CD14-positive monocyte (primary cell): Measurements from ENCODE around the gene CSTF3. TPM values are rescaled to one million over a fixed set of nuclear protein-coding genes. Genes with fewer than 3 reads are reported as not detected.

Experiments
- DNase-seq, 3 donors: peaks; one replicate each; pipeline ENCODE4 v3.0.0-alpha.2; 2011 to 2022
- H2AFZ ChIP-seq: 2 replicates; pipeline ENCODE4 v1.6.0; 2012; ENCODE audit warnings: mild to moderate bottlenecking, low read depth, low read length, inconsistent platforms; ENCODE audit not compliant: insufficient read depth, poor library complexity, severe bottlenecking
- H3K27ac ChIP-seq, 2 donors: 1 replicate in 1 of 2; 2 replicates in 1 of 2; pipeline ENCODE4 v1.5.1; 2012 to 2013; ENCODE audit warnings: low read length in 2 of 2, control low read depth in 1 of 2, inconsistent platforms in 1 of 2, low read depth in 1 of 2, mild to moderate bottlenecking in 1 of 2
- H3K27me3 ChIP-seq, 2 donors: one replicate each; pipeline versions ENCODE4 v1.6.0 to v1.6.1; 2011 to 2013; ENCODE audit warnings: low read length in 2 of 2; ENCODE audit not compliant: control insufficient read depth in 2 of 2, insufficient read depth in 2 of 2
- H3K36me3 ChIP-seq, 2 donors: replicated peaks in 1 of 2; 1 replicate in 1 of 2; 2 replicates in 1 of 2; pipeline versions ENCODE4 v1.5.1 to v1.6.1; 2012 to 2013; ENCODE audit warnings: low read length in 2 of 2, control low read depth in 1 of 2, inconsistent platforms in 1 of 2, mild to moderate bottlenecking in 1 of 2; ENCODE audit not compliant: insufficient read depth in 2 of 2, control insufficient read depth in 1 of 2
- H3K4me1 ChIP-seq, 2 donors: 1 replicate in 1 of 2; 2 replicates in 1 of 2; pipeline versions ENCODE4 v1.5.1 to v1.6.1; 2012 to 2013; ENCODE audit warnings: low read length in 2 of 2, control low read depth in 1 of 2, inconsistent platforms in 1 of 2, mild to moderate bottlenecking in 1 of 2, moderate library complexity in 1 of 2; ENCODE audit not compliant: insufficient read depth in 2 of 2, control insufficient read depth in 1 of 2
- H3K4me2 ChIP-seq: replicated peaks from 2 replicates; pipeline ENCODE3; 2012; ENCODE audit warnings: low read length, moderate library complexity, mild to moderate bottlenecking; ENCODE audit not compliant: poor library complexity, severe bottlenecking; ENCODE audit errors: extremely low read depth
- H3K4me3 ChIP-seq, 3 experiments: fragments of 200-600 bp in 1 of 3; sonication (generic) in 1 of 3; replicated peaks in 1 of 3; 1 replicate in 2 of 3; 2 replicates in 1 of 3; pipeline ENCODE4 v1.5.1; 2011 to 2013; ENCODE audit warnings: low read length in 3 of 3, mild to moderate bottlenecking in 3 of 3, control low read depth in 2 of 3, low read depth in 2 of 3, inconsistent platforms in 1 of 3, moderate library complexity in 1 of 3
- H3K79me2 ChIP-seq: 2 replicates; pipeline ENCODE4 v1.6.0; 2012; ENCODE audit warnings: mild to moderate bottlenecking, control low read depth, inconsistent platforms, low read length, moderate library complexity; ENCODE audit not compliant: insufficient read depth
- H3K9ac ChIP-seq: 2 replicates; pipeline ENCODE4 v1.6.0; 2017; ENCODE audit warnings: low read length, mild to moderate bottlenecking; ENCODE audit not compliant: insufficient read depth, poor library complexity, severe bottlenecking
- H3K9me3 ChIP-seq, 2 donors: replicated peaks in 1 of 2; 1 replicate in 1 of 2; 2 replicates in 1 of 2; pipeline versions ENCODE4 v1.5.1 to v1.6.1; 2012 to 2013; ENCODE audit warnings: low read length in 2 of 2, control low read depth in 1 of 2; ENCODE audit not compliant: control insufficient read depth in 1 of 2, insufficient read depth in 1 of 2
- H4K20me1 ChIP-seq: 2 replicates; pipeline ENCODE4 v1.6.0; 2012; ENCODE audit warnings: mild to moderate bottlenecking, low read length, control low read depth, moderate library complexity; ENCODE audit not compliant: insufficient read depth
- H3K27ac Mint-ChIP-seq, 7 donors: one replicate each; pipeline ENCODE4 v1.8.0; 2020; ENCODE audit warnings: mild to moderate bottlenecking in 7 of 7, mixed read lengths in 7 of 7, moderate library complexity in 6 of 7, inconsistent platforms in 2 of 7
- H3K27me3 Mint-ChIP-seq, 3 donors: one replicate each; pipeline ENCODE4 v1.8.0; 2021 to 2022; ENCODE audit warnings: low read depth in 3 of 3, mild to moderate bottlenecking in 3 of 3, mixed read lengths in 3 of 3, moderate library complexity in 3 of 3, inconsistent platforms in 1 of 3
- H3K36me3 Mint-ChIP-seq, 2 donors: one replicate each; pipeline ENCODE4 v1.8.0; 2020; ENCODE audit warnings: mixed read lengths in 2 of 2, inconsistent platforms in 1 of 2, mild to moderate bottlenecking in 1 of 2
- H3K4me1 Mint-ChIP-seq: one replicate; pipeline ENCODE4 v1.8.0; 2020; ENCODE audit warnings: mild to moderate bottlenecking, mixed read lengths
- H3K4me3 Mint-ChIP-seq, 2 donors: one replicate each; pipeline ENCODE4 v1.8.0; 2020; ENCODE audit warnings: mild to moderate bottlenecking in 2 of 2, mixed read lengths in 2 of 2, moderate library complexity in 1 of 2
- H3K9me3 Mint-ChIP-seq, 7 donors: one replicate each; pipeline ENCODE4 v1.8.0; 2020 to 2022; ENCODE audit warnings: mixed read lengths in 7 of 7, mild to moderate bottlenecking in 6 of 7, moderate library complexity in 6 of 7, inconsistent platforms in 2 of 7
- WGBS: methylation state at CpG from one replicate; pipeline ENCODE4 v1.1.5; 2013; ENCODE audit warnings: missing lambda C conversion rate; ENCODE audit not compliant: insufficient coverage; 5-methylcytosine and 5-hydroxymethylcytosine counted together
- intact Hi-C, 2 donors: fragments of 100-400 bp; cut with micrococcal nuclease; formaldehyde crosslinking; loops; one replicate each; pipeline versions ENCODE4 v1.15.0 to v1.15.1; 2023
- polyA plus RNA-seq, 3 donors: library from polyadenylated mRNA; depleted of rRNA in 1 of 3; unstranded in 2 of 3; stranded (reverse) in 1 of 3; fragments of 300-500 nt in 2 of 3; fragments of >200 nt in 1 of 3; fragmentation: Illumina TruSeq in 2 of 3; gene quantifications; 1 replicate in 2 of 3; 2 replicates in 1 of 3; pipeline ENCODE4 v1.2.3, GENCODE V29; 2012 to 2021
- TF ChIP-seq, protein P1 (sequence below): fragments of 200-600 bp; IDR thresholded peaks from one replicate; pipeline ENCODE4 v1.8.0; 2022; ENCODE audit warnings: antibody characterized with exemption, mild to moderate bottlenecking

Gene CSTF3
- polyA plus RNA-seq, 3 donors = 6.9 to 12.1 (median 7.1) TPM

GRCh38 chr11:33064033-33064825, 97.1 kb downstream of the CSTF3 start:
- H3K4me3 Mint-ChIP-seq = peak overlapping the region; percentile 57 to 72
- TF ChIP-seq, protein P1, sequence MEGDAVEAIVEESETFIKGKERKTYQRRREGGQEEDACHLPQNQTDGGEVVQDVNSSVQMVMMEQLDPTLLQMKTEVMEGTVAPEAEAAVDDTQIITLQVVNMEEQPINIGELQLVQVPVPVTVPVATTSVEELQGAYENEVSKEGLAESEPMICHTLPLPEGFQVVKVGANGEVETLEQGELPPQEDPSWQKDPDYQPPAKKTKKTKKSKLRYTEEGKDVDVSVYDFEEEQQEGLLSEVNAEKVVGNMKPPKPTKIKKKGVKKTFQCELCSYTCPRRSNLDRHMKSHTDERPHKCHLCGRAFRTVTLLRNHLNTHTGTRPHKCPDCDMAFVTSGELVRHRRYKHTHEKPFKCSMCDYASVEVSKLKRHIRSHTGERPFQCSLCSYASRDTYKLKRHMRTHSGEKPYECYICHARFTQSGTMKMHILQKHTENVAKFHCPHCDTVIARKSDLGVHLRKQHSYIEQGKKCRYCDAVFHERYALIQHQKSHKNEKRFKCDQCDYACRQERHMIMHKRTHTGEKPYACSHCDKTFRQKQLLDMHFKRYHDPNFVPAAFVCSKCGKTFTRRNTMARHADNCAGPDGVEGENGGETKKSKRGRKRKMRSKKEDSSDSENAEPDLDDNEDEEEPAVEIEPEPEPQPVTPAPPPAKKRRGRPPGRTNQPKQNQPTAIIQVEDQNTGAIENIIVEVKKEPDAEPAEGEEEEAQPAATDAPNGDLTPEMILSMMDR = no peak
- H2AFZ ChIP-seq = no peak overlapping the region
- H3K27ac Mint-ChIP-seq = peak overlapping the region; percentile 82 to 95 (median 93)
- H3K79me2 ChIP-seq = no peaks in the 10 kb centered on the region
- peak overlapping the region; percentile 65 to 76 for H3K27ac ChIP-seq
- no peaks in the 10 kb centered on the region for H4K20me1 ChIP-seq
- peaks cover 35% of the 10 kb centered on the region for H3K4me1 Mint-ChIP-seq
- H3K4me2 ChIP-seq = peak overlapping the region; percentile 55
- intact Hi-C loops = loop anchor here in 1 of 2 donors (5.0 kb wide), 1 partner anchor 47 kb away; the partner anchor contains the start of gene DEPDC7
- H3K36me3 Mint-ChIP-seq = peaks cover 51 to 68% of the 10 kb centered on the region in 2 donors
- WGBS = 63% methylated on average over 4 of the region's 11 CpGs
- H3K9me3 Mint-ChIP-seq = no peaks in the 10 kb centered on the region
- DNase-seq = peak; percentile 34 to 66 (median 55)
- peak overlapping the region; percentile 4 for H3K9ac ChIP-seq
- peaks cover 0 to 2% (median 1%) of the 10 kb centered on the region in 3 donors for H3K27me3 Mint-ChIP-seq
- H3K9me3 ChIP-seq = no peaks in the 10 kb centered on the region
- peaks cover 32 to 34% of the 10 kb centered on the region in 2 donors for H3K4me1 ChIP-seq
- no peaks in the 10 kb centered on the region for H3K27me3 ChIP-seq
- H3K36me3 ChIP-seq = peaks cover 51 to 59% of the 10 kb centered on the region in 2 donors
- peak overlapping the region in 1 of 3 experiments; percentile 45 for H3K4me3 ChIP-seq

- H3K36me3 Mint-ChIP-seq = peaks cover 51 to 70% of the 10 kb centered on the region in 2 donors
- H3K27ac ChIP-seq = peak overlapping the region in 1 of 2 donors; percentile 76
- no peak overlapping the region for H2AFZ ChIP-seq
- peak overlapping the region; percentile 82 to 95 (median 93) for H3K27ac Mint-ChIP-seq
- H3K9me3 ChIP-seq = no peaks in the 10 kb centered on the region
- peaks cover 0 to 2% (median 1%) of the 10 kb centered on the region in 3 donors for H3K27me3 Mint-ChIP-seq
- H4K20me1 ChIP-seq = no peaks in the 10 kb centered on the region
- H3K4me3 ChIP-seq = peak overlapping the region in 1 of 3 experiments; percentile 45
- H3K27me3 ChIP-seq = no peaks in the 10 kb centered on the region
- peak overlapping the region; percentile 55 for H3K4me2 ChIP-seq
- H3K9me3 Mint-ChIP-seq = no peaks in the 10 kb centered on the region
- H3K79me2 ChIP-seq = no peaks in the 10 kb centered on the region
- no CpG with 5 or more reads among the region's 3 CpGs for WGBS
- intact Hi-C loops = loop anchor here in 1 of 2 donors (5.0 kb wide), 1 partner anchor 46 kb away; the partner anchor contains the start of gene DEPDC7
- H3K36me3 ChIP-seq = peaks cover 50 to 60% of the 10 kb centered on the region in 2 donors
- H3K9ac ChIP-seq = peak overlapping the region; percentile 4
- TF ChIP-seq, protein P1 = no peak
- peaks cover 38% of the 10 kb centered on the region for H3K4me1 Mint-ChIP-seq
- peak overlapping the region in 1 of 2 donors; percentile 72 for H3K4me3 Mint-ChIP-seq
- peaks cover 32 to 34% of the 10 kb centered on the region in 2 donors for H3K4me1 ChIP-seq
- peak; percentile 52 to 82 (median 65) for DNase-seq
Measured at GRCh38 chr11:33063326-33063881, 97.9 kb downstream of the CSTF3 start.
